Activated CD4-positive, alpha-beta T cell treated with anti-CD3 and anti-CD28 coated beads, Interleukin-2, amount 10 ng/mL, durations not matched to agents 7 days and 5 days (primary cell): ENCODE data around the gene FILIP1. TPM values are rescaled to one million over a fixed set of nuclear protein-coding genes. Genes with fewer than 3 reads are reported as not detected.
"Not testable (repeated sequence)": the region's sequence is repeated elsewhere in the genome, so short reads cannot be mapped to it uniquely, and the experiment has no call there.

Experiments used
- CTCF ChIA-PET: fragments of 350-600 bp; sonication (Branson Sonifier 250); formaldehyde crosslinking; loops from one replicate; lab custom pipeline; 2021; ENCODE audit warnings: antibody characterized with exemption; lab: Charles Lee
- POLR2A ChIA-PET: fragments of 350-600 bp; sonication (Branson Sonifier 250); formaldehyde crosslinking; loops from one replicate; lab custom pipeline; 2021; ENCODE audit warnings: antibody characterized with exemption; lab: Charles Lee
- DNase-seq: peaks from one replicate; pipeline ENCODE4 v3.0.0-alpha.2; 2020
- H3K27ac Mint-ChIP-seq: one replicate; pipeline ENCODE4 v1.8.0; 2021; ENCODE audit warnings: mild to moderate bottlenecking, moderate library complexity, mixed read lengths
- H3K27me3 Mint-ChIP-seq: one replicate; pipeline ENCODE4 v1.8.0; 2021; ENCODE audit warnings: mixed read lengths
- H3K36me3 Mint-ChIP-seq: one replicate; pipeline ENCODE4 v1.8.0; 2021; ENCODE audit warnings: low read depth, mixed read lengths
- H3K4me1 Mint-ChIP-seq: one replicate; pipeline ENCODE4 v1.8.0; 2021; ENCODE audit warnings: mixed read lengths
- H3K4me3 Mint-ChIP-seq: one replicate; pipeline ENCODE4 v1.8.0; 2021; ENCODE audit warnings: mild to moderate bottlenecking, moderate library complexity, mixed read lengths
- H3K9me3 Mint-ChIP-seq: one replicate; pipeline ENCODE4 v1.8.0; 2021; ENCODE audit warnings: mixed read lengths
- total RNA-seq, 2 experiments: library from RNA; stranded (reverse); gene quantifications; one replicate each; pipeline ENCODE4 v1.2.3, GENCODE V29; 2021

FILIP1 gene
- total RNA-seq, 2 experiments from 2014 or later: 0.04 TPM; not detected in 1

DNA sequence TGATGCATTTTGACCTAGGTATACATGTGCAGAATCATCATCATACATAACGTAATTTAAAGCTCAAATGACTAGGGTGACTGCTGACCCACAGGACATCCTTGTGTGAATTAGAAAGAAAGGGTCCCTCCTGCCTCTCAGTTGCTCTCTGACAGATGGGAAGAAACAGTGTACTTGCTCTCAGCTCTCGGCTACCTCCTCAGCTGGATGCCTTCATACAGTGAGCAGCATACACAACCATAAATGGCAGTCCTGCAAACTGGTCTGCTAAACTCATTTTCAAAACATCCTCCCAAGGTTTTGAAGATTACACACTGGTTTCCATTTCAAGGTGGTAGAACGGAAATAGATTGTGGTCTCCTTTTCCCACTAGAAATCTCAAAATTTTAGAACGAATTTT, 26.3 kb downstream of the FILIP1 start:
- H3K4me1 Mint-ChIP-seq: no peaks in the 10 kb centered on the region
- H3K36me3 Mint-ChIP-seq: no peaks in the 10 kb centered on the region
- no peak for DNase-seq
- CTCF ChIA-PET: interaction anchor here (1.1 kb wide), 1 partner anchor 10 kb away, joined by 3 read pairs; no protein-coding TSS in a partner anchor
- no peaks in the 10 kb centered on the region for H3K9me3 Mint-ChIP-seq
- no peak overlapping the region for H3K4me3 Mint-ChIP-seq
- no peak overlapping the region for H3K27ac Mint-ChIP-seq
- H3K27me3 Mint-ChIP-seq: peaks cover 5% of the 10 kb centered on the region
- POLR2A ChIA-PET: no interaction called here

DNA sequence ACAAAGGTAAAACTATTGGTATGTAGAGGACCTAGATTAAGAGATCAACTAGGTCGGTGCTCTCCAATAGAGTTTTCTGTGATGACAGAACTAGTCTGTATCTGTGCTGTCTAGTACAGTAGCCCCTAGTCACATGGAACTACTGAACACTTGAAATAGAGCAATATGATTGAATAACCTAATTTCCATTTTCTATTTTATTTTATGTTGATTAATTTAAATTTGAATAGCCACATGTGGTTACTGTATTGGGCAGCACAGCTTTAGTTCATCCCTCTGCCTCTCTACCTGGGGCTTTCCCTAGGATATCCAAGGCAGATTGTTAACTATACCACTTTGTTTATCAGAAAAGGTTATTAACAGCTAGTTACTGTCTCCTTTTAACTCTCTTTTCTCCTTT, 27.0 kb downstream of the FILIP1 start:
- no peaks in the 10 kb centered on the region for H3K4me1 Mint-ChIP-seq
- ChIA-PET CTCF (interaction anchor here (1.1 kb wide), 1 partner anchor 9 kb away, joined by 3 read pairs; no protein-coding TSS in a partner anchor), POLR2A (no interaction called here)
- no peak overlapping the region for H3K4me3 Mint-ChIP-seq
- H3K9me3 Mint-ChIP-seq: no peaks in the 10 kb centered on the region
- peaks cover 5% of the 10 kb centered on the region for H3K27me3 Mint-ChIP-seq
- no peak overlapping the region for H3K27ac Mint-ChIP-seq
- no peaks in the 10 kb centered on the region for H3K36me3 Mint-ChIP-seq
- DNase-seq: no peak

DNA sequence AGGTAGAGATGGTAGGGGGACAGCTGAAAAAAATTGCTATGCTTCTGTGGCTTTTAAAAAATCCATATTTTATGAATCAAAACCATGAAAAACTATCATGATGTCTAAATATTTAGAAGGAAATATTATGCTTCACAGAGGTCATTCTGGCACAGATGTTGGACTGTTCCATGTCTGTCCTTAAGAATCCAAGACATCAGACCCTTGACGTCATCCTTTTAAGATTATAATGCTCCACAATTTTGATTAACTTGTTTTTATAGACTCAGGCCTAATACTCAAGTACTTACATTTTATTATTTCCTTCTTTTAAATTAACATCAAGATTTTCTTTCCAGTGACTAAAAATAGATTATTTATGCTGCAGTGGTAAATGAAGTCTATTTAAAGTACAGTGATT, 29.7 kb downstream of the FILIP1 start:
- ChIA-PET POLR2A (no interaction called here), CTCF (no interaction called here)
- no peaks in the 10 kb centered on the region for H3K4me1 Mint-ChIP-seq
- no peak overlapping the region for H3K4me3 Mint-ChIP-seq
- no peaks in the 10 kb centered on the region for H3K9me3 Mint-ChIP-seq
- H3K27me3 Mint-ChIP-seq: peaks cover 2% of the 10 kb centered on the region
- no peak for DNase-seq
- no peak overlapping the region for H3K27ac Mint-ChIP-seq
- H3K36me3 Mint-ChIP-seq: no peaks in the 10 kb centered on the region

DNA sequence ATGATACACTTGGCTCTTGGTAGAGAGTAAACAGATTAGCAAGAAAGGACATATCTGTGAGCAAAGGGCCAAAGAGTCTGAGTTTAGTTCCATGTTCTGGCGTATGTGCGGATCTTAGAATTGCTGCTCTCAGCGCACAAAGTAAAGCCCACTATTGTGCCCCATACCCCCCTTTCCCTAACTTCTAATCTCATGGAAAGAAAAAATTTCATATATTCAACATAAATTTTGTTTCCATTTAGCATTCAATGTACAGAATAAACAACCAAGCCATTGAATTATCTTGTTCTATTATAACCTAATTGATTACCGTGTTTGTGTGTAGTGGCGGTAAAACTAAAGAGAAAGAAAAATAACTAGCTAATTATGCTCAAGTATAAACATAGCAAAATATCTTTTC, 30.5 kb downstream of the FILIP1 start:
- Mint-ChIP-seq H3K9me3 (no peaks in the 10 kb centered on the region), H3K4me1 (no peaks in the 10 kb centered on the region), H3K36me3 (no peaks in the 10 kb centered on the region), H3K27ac (no peak overlapping the region), H3K27me3 (peaks cover 2% of the 10 kb centered on the region), H3K4me3 (no peak overlapping the region)
- no peak for DNase-seq
- ChIA-PET CTCF (interaction anchor here (0.8 kb wide), 1 partner anchor 41 kb away, joined by 3 read pairs; no protein-coding TSS in a partner anchor), POLR2A (no interaction called here)

DNA sequence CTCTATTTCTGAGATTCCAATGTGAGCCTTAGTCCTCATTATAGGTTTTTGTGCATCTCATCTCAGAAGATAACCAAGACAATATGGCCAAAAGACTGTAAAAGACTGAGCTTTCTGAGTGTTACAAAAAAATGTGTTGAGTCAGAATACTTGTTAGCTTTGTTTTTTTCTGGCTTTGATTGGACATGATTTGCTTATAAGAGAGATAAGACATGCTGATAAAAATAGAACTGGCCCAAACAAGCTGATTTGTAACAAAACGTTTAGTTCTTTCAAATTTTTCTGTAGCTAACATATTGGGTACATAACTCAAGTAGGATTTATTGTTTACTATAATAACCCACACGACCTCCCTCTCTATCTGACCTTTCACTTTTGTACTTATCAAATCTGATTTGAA, 32.9 kb downstream of the FILIP1 start:
- POLR2A ChIA-PET: no interaction called here
- no peaks in the 10 kb centered on the region for H3K4me1 Mint-ChIP-seq
- DNase-seq: no peak

DNA sequence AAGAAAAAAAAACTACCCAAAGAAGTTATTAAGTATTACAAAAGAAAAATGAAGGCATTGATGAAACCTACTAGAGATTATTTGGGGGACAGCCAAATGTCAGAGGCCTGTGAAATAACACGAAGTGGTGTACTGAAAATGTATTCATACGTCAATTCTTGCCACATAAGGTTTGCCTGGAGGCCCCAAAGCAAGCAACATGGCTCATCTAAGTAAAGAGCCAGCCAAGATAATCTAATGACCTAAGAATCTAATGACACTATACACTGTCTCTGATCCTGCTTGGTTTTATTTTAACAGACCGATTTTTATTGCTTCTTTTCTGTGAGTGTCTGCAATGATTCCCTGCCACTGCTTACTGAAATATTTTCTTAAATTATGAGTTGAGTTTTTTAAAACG, 34.7 kb downstream of the FILIP1 start:
- H3K4me3 Mint-ChIP-seq: no peak overlapping the region
- ChIA-PET CTCF (no interaction called here), POLR2A (no interaction called here)
- H3K4me1 Mint-ChIP-seq: no peaks in the 10 kb centered on the region
- no peak for DNase-seq
- no peak overlapping the region for H3K27ac Mint-ChIP-seq
- no peaks in the 10 kb centered on the region for H3K9me3 Mint-ChIP-seq
- peaks cover 5% of the 10 kb centered on the region for H3K27me3 Mint-ChIP-seq
- H3K36me3 Mint-ChIP-seq: no peaks in the 10 kb centered on the region

More for the DNA sequence above, 32.9 kb downstream of the FILIP1 start:
- H3K4me3 Mint-ChIP-seq: no peak overlapping the region
- CTCF ChIA-PET: interaction anchor here (0.7 to 1.0 kb wide), 2 partner anchors 11 to 143 kb away, joined by 3 read pairs; no protein-coding TSS in a partner anchor
- no peaks in the 10 kb centered on the region for H3K9me3 Mint-ChIP-seq
- H3K27me3 Mint-ChIP-seq: peaks cover 5% of the 10 kb centered on the region
- H3K27ac Mint-ChIP-seq: no peak overlapping the region
- no peaks in the 10 kb centered on the region for H3K36me3 Mint-ChIP-seq

DNA sequence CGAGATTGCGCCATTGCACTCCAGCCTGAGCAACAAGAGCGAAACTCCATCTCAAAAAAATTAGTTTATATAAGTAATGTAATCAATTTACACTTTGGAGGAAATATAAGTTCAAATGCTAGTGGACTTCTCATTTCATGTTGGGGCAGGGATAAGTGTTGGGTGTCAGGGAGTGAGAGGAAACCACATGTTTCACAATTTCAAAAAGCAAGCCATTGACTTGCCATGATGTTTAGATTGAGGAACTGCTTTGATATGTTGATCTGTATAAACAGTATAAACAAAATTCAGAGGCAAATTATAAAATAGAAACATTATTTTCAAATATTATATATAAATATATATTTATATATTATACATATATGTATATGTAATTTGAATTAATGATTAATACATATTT, 42.7 kb downstream of the FILIP1 start:
- H3K4me3 Mint-ChIP-seq: no peak overlapping the region

DNA sequence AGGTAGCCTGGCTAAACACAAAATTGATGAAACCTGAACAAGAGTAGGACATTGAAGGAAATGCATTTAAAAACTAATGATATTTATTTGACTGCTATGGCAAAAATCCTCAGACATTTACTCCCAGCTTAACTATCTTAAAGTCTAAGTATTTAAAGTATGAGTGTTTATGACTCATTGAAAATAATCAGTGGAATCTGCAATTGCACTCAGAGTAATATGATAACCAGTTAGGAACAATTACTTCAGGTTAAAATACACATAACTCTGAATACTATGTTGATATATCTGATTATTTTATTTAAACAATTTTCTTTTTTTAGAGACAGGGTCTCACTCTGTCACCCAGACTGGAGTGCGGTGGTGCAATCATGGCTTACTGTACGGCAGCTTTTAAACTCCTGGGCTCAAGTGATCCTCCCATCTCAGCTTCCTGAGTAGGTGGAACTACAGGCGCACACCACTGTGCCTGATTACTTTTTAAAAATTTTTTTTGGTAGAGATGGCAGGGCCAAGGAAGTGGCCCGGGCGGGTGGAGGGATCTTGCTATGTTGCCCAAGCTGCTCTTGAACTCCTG, 43.9 kb downstream of the FILIP1 start:
- no peaks in the 10 kb centered on the region for H3K4me1 Mint-ChIP-seq
- DNase-seq: no peak
- CTCF ChIA-PET: interaction anchor here (1.3 kb wide), 1 partner anchor 11 kb away, joined by 3 read pairs; no protein-coding TSS in a partner anchor
- POLR2A ChIA-PET: no interaction called here
- H3K36me3 Mint-ChIP-seq: no peaks in the 10 kb centered on the region
- H3K27me3 Mint-ChIP-seq: peaks cover 10% of the 10 kb centered on the region
- H3K27ac Mint-ChIP-seq: no peak overlapping the region
- H3K9me3 Mint-ChIP-seq: no peaks in the 10 kb centered on the region
- H3K4me3 Mint-ChIP-seq: no peak overlapping the region

More for the DNA sequence above, 42.7 kb downstream of the FILIP1 start:
- no peak overlapping the region for H3K27ac Mint-ChIP-seq
- no peaks in the 10 kb centered on the region for H3K36me3 Mint-ChIP-seq
- peaks cover 8% of the 10 kb centered on the region for H3K27me3 Mint-ChIP-seq
- no peak for DNase-seq
- no peaks in the 10 kb centered on the region for H3K9me3 Mint-ChIP-seq
- H3K4me1 Mint-ChIP-seq: no peaks in the 10 kb centered on the region
- ChIA-PET POLR2A (no interaction called here), CTCF (no interaction called here)

DNA sequence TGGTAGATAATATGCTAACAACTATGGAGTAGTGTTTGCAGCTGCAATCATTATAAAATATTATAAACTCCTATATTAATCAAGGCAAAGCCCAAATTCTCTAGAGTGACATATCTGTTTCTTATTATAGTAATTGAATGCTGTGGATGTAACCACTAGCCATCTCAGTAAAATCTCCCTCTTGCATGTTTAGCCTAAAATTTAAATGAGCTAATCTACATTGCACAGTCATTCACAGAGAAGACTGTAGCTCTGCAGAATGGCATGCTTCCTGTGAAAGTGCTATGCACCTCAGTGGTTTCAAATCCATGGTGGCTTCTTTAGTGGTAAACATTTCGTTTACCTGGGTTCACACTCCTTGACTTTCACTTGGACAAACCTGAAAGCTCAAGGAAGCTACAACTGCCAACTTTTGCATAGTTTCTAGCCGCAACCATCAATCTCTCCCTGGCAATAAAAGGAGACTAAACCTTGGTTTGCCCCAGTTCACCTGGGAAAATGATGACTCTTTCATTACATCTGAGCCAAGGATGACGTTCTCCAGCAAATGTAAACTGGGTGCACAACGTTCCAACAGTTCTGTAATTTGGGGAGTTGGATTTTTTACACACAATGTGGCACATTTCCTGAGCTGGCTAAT, 47.2 kb downstream of the FILIP1 start:
- peaks cover 10% of the 10 kb centered on the region for H3K27me3 Mint-ChIP-seq
- CTCF ChIA-PET: interaction anchor here (1.7 kb wide), 1 partner anchor 64 kb away, joined by 5 read pairs; no protein-coding TSS in a partner anchor
- H3K27ac Mint-ChIP-seq: no peak overlapping the region
- H3K4me1 Mint-ChIP-seq: no peaks in the 10 kb centered on the region
- DNase-seq: no peak
- H3K4me3 Mint-ChIP-seq: no peak overlapping the region
- H3K36me3 Mint-ChIP-seq: no peaks in the 10 kb centered on the region
- POLR2A ChIA-PET: no interaction called here
- H3K9me3 Mint-ChIP-seq: no peaks in the 10 kb centered on the region

DNA sequence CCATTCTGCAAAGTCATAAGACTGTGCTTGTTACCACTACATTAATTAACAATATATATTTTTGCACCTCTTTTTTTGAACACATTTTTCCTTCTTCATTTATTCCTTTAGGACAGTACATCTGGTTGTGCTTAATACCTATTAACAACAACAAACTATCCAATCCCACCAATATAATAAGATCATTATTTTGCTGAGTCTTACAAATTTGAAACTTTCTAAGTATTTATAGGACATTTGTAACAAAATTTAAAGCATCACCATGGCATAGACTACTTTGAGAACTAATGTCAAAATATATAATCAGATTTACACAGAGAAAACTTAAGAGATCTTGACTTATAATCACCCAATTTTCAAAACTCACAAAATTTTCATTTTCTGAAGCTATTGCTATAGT, 47.9 kb downstream of the FILIP1 start:
- Mint-ChIP-seq H3K27ac (no peak overlapping the region), H3K4me3 (no peak overlapping the region), H3K27me3 (peaks cover 10% of the 10 kb centered on the region), H3K36me3 (no peaks in the 10 kb centered on the region), H3K9me3 (no peaks in the 10 kb centered on the region), H3K4me1 (no peaks in the 10 kb centered on the region)
- ChIA-PET POLR2A (no interaction called here), CTCF (interaction anchor here (1.3 to 1.7 kb wide), 2 partner anchors 7 to 64 kb away, joined by 3 to 5 read pairs; no protein-coding TSS in a partner anchor)
- DNase-seq: no peak

DNA sequence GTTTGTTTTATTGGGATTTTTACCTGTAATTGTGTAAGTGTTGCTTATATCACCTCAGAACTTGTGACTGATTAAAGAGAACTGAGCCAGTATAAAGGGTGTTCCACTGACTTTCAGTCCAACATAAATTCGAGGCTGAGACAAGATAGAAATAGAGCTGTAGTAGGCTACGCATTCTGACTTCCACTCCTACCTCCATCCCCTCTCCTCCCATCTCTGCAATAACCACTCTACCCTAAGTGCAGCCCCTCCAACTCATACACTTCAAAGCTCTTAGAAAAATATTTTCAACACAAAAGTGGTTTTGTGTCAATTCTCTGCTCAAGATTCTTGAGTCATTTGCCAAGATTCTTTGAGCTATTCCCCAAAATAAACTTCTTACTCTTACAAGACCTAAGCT, 48.7 kb downstream of the FILIP1 start:
- Mint-ChIP-seq H3K27me3 (peaks cover 10% of the 10 kb centered on the region), H3K4me1 (no peaks in the 10 kb centered on the region), H3K27ac (no peak overlapping the region), H3K36me3 (no peaks in the 10 kb centered on the region), H3K4me3 (no peak overlapping the region), H3K9me3 (no peaks in the 10 kb centered on the region)
- POLR2A ChIA-PET: no interaction called here
- CTCF ChIA-PET: interaction anchor here (0.6 to 1.7 kb wide), 3 partner anchors 8 to 240 kb away, joined by 3 to 5 read pairs (median 4); no protein-coding TSS in a partner anchor
- DNase-seq: no peak

DNA sequence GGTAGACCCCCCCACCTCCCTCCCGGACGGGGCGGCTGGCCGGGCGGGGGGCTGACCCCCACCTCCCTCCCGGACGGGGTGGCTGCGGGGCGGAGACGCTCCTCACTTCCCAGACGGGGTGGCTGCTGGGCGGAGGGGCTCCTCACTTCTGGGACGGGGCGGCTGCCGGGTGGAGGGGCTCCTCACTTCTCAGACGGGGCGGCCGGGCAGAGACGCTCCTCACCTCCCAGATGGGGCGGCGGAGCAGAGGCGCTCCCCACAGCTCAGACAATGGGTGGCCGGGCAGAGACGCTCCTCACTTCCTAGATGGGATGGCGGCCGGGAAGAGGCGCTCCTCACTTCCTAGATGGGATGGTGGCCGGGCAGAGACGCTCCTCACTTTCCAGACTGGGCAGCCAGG, 51.7 kb downstream of the FILIP1 start:
- CTCF ChIA-PET, H3K27me3 Mint-ChIP-seq, H3K9me3 Mint-ChIP-seq, H3K27ac Mint-ChIP-seq, H3K4me3 Mint-ChIP-seq, DNase-seq, H3K4me1 Mint-ChIP-seq, POLR2A ChIA-PET, H3K36me3 Mint-ChIP-seq: not testable (repeated sequence)

DNA sequence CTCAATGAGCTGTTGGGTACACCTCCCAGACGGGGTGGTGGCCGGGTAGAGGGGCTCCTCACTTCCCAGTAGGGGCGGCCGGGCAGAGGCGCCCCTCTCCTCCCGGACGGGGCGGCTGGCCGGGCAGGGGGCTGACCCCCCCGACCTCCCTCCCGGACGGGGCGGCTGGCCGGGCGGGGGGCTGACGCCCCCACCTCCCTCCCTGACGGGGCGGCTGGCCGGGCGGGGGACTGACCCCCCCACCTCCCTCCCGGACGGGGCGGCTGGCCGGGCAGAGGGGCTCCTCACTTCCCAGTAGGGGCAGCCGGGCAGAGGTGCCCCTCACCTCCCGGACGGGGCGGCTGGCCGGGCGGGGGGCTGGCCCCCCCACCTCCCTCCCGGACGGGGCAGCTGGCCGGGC, 52.1 kb downstream of the FILIP1 start:
- DNase-seq, H3K4me3 Mint-ChIP-seq, H3K27ac Mint-ChIP-seq, H3K4me1 Mint-ChIP-seq, H3K9me3 Mint-ChIP-seq, CTCF ChIA-PET, POLR2A ChIA-PET, H3K36me3 Mint-ChIP-seq, H3K27me3 Mint-ChIP-seq: not testable (repeated sequence)
